Cardiac muscle cell (in vitro differentiated cells and primary cell): ENCODE data around the gene ALDH1L1. TPM values are rescaled to one million over a fixed set of nuclear protein-coding genes. Genes with fewer than 3 reads are reported as not detected.

Experiments
- DNase-seq, 2 donors: peaks; one replicate each; pipeline versions ENCODE4 v3.0.0 to v3.0.0-alpha.2; 2010 to 2017; ENCODE audit warnings: low read depth in 1 of 2, low spot score in 1 of 2
- H3K27ac ChIP-seq: fragments of 200-600 bp; sonication (generic); 2 replicates; pipeline ENCODE4 v1.5.1; 2016
- H3K27me3 ChIP-seq: fragments of 200-600 bp; sonication (generic); 2 replicates; pipeline ENCODE4 v1.6.0; 2016; ENCODE audit warnings: control low read depth
- H3K36me3 ChIP-seq: fragments of 200-600 bp; sonication (generic); 2 replicates; pipeline ENCODE4 v1.5.1; 2016; ENCODE audit warnings: control low read depth
- H3K4me1 ChIP-seq: fragments of 200-600 bp; sonication (generic); 2 replicates; pipeline ENCODE4 v1.8.1; 2017; ENCODE audit warnings: low read depth, mild to moderate bottlenecking, mixed run types
- H3K4me3 ChIP-seq: fragments of 200-600 bp; sonication (generic); 2 replicates; pipeline ENCODE4 v1.5.1; 2016; ENCODE audit warnings: mild to moderate bottlenecking
- H3K9me3 ChIP-seq: fragments of 200-600 bp; sonication (generic); 2 replicates; pipeline ENCODE4 v1.5.1; 2017; ENCODE audit warnings: low read depth, mild to moderate bottlenecking, control low read depth
- polyA plus RNA-seq: library from polyadenylated mRNA; unstranded; fragments of >200 nt; fragmentation: Nextera tagmentation; extraction: Ambion mirVana; gene quantifications from 2 replicates; pipeline ENCODE4 v1.2.1, GENCODE V29; 2016
- total RNA-seq: library from RNA; depleted of rRNA; stranded (reverse); fragments of >200 nt; gene quantifications from 2 replicates; pipeline ENCODE4 v1.2.3, GENCODE V29; 2016
- TF ChIP-seq, protein P1 (sequence below): IDR thresholded peaks from 2 replicates; pipeline ENCODE4 v1.5.1; 2012; ENCODE audit warnings: low read depth, mild to moderate bottlenecking, low read length

The ALDH1L1 gene
- total and polyA plus RNA-seq, 2 experiments from 2014 or later, result 0.98 to 2.6 TPM

DNA sequence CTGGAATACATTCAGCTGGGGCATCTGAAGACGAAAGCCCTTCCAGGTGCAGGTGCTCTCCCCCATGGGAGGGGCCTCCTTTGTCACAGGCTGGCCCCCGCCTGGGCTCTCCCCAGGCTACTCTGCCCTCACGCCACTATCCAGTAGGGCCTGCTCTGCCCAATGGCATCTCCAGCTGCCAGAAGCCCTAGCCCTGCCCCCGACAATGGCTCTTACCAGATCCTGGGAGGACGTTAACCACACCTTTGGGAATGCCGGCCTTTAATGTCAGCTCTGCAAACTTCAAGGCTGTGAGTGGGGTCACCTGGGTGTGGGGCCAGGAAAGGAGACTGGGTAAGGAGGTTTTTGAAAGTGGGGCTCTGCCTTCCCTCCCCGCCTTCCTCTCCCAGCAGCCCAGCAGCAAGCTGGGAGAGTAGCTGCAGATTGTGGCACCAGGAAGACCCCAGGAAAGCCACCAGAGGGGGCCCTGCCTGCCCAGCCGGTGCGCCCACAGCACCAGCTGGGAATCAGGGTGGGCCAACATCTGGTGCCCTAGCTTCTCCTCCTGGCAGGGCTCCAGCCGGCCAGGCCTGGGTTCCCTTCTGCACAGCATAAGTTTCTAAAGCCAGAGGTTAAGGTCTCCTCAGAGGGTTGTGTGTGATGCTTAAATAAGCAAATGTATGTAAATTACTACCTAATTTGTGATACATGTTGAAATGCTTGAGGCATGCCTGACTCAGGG, 56.1 kb downstream of the ALDH1L1 start:
- no peak overlapping the region for H3K4me3 ChIP-seq

DNA sequence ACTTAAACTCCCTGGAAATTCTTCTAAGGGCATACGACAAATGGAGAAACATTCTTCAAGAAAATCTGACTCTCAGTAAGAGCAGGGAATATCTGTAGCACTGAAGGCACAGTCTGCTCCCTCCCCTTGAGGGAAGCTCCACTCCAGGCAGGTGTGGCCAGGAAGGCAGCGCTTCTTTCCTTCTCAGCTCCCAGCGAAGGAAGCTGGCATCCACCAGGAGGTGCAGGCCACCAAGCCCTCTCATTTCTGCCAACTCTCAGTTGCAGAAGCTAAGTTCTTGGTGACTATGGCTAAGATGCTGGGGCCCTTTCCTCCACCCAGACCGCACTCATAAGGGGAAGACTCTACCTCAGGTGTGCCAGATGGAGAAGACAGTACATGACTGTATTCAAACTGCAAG, 58.8 kb downstream of the ALDH1L1 start:
- Histone ChIP-seq H3K27me3 (no peaks in the 10 kb centered on the region), H3K36me3 (no peaks in the 10 kb centered on the region), H3K27ac (no peak overlapping the region), H3K4me3 (no peak overlapping the region), H3K9me3 (no peaks in the 10 kb centered on the region), H3K4me1 (no peaks in the 10 kb centered on the region)
- TF ChIP-seq, protein P1, sequence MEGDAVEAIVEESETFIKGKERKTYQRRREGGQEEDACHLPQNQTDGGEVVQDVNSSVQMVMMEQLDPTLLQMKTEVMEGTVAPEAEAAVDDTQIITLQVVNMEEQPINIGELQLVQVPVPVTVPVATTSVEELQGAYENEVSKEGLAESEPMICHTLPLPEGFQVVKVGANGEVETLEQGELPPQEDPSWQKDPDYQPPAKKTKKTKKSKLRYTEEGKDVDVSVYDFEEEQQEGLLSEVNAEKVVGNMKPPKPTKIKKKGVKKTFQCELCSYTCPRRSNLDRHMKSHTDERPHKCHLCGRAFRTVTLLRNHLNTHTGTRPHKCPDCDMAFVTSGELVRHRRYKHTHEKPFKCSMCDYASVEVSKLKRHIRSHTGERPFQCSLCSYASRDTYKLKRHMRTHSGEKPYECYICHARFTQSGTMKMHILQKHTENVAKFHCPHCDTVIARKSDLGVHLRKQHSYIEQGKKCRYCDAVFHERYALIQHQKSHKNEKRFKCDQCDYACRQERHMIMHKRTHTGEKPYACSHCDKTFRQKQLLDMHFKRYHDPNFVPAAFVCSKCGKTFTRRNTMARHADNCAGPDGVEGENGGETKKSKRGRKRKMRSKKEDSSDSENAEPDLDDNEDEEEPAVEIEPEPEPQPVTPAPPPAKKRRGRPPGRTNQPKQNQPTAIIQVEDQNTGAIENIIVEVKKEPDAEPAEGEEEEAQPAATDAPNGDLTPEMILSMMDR, result no peak
- no peak for DNase-seq

More for the DNA sequence above, 56.1 kb downstream of the ALDH1L1 start:
- H3K4me1 ChIP-seq, result no peaks in the 10 kb centered on the region
- H3K27me3 ChIP-seq, result no peaks in the 10 kb centered on the region
- H3K27ac ChIP-seq, result no peak overlapping the region
- H3K9me3 ChIP-seq, result no peaks in the 10 kb centered on the region
- H3K36me3 ChIP-seq, result no peaks in the 10 kb centered on the region
- TF ChIP-seq, protein P1, result no peak
- no peak for DNase-seq

DNA sequence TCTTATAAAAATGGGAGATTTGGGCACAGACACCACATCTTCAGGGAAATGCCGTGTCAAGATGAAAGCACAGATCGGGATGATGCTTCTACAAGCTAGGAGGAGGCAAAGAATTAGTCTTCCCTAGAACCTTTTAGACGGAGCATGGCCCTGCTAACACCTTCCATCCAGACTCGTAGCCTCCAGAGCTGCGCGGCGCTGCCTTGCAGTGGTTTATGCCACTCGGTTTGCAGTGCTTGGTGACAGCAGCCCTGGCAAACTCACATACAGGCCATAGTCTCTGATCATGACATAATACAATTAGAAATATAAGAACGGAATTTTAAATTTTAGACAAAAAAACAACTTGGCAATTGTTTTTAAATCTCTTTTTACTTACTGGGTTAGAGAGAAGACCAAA, 59.3 kb downstream of the ALDH1L1 start:
- DNase-seq, result no peak
- TF ChIP-seq, protein P1, result no peak

DNA sequence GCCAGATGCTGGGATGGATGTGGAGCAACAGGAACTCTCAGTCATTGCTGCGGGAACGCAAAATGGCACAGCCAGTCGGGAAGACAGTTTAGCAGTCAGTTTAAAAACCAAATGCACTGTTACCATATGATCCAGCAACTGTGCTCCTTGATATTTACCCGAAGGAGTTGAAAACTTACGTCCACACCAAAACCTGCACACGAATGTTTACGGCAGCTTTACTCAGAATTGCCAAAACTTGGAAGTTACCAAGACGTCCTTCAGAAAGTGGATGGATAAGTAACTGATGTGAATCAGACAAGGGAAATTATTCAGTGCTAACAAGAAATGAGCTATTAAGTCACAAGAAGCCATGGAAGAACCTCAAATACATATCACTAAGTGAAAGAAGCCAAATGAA, 60.4 kb downstream of the ALDH1L1 start:
- TF ChIP-seq, protein P1, result no peak
- no peak overlapping the region for H3K4me3 ChIP-seq
- H3K27me3 ChIP-seq, result no peaks in the 10 kb centered on the region
- H3K9me3 ChIP-seq, result no peaks in the 10 kb centered on the region
- no peak for DNase-seq
- no peaks in the 10 kb centered on the region for H3K4me1 ChIP-seq
- H3K27ac ChIP-seq, result no peak overlapping the region
- no peaks in the 10 kb centered on the region for H3K36me3 ChIP-seq

More for the DNA sequence above, 59.3 kb downstream of the ALDH1L1 start:
- no peaks in the 10 kb centered on the region for H3K27me3 ChIP-seq
- no peak overlapping the region for H3K4me3 ChIP-seq
- H3K27ac ChIP-seq, result no peak overlapping the region
- H3K36me3 ChIP-seq, result no peaks in the 10 kb centered on the region
- no peaks in the 10 kb centered on the region for H3K9me3 ChIP-seq
- H3K4me1 ChIP-seq, result no peaks in the 10 kb centered on the region

DNA sequence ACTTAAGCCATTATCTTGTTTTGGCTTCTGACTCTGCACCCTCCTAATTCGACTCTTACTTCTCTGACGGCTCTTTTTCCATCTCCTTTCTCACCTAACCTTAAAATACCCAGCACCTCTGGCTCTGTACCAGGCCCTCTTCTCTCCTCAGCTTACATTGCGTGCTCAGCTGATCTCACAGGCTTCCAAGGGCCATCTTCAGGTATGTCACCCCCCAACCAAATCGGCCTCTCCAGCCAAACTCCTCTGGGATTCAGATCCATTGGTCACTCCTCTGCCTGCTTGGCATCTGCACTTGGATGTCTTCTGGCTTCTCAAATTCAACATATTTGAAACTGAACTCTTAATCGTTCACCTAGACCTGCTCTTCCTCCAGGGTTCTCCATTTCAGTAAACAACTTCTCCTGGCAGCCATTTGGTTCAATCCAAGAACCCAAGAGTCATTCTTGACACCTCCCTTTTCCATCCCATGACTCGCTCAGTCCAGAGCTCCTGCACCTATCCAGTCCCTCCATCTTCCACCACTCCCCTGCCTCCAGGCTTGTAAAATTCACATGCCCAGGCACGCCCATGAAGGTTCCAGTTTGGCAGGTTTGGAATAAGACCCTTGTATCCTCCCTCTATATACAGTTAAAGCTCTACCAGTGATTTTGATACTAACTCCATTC, 61.2 kb downstream of the ALDH1L1 start:
- TF ChIP-seq, protein P1, result no peak
- Histone ChIP-seq H3K4me3 (no peak overlapping the region), H3K27ac (no peak overlapping the region), H3K9me3 (no peaks in the 10 kb centered on the region), H3K36me3 (no peaks in the 10 kb centered on the region), H3K27me3 (no peaks in the 10 kb centered on the region), H3K4me1 (no peaks in the 10 kb centered on the region)
- DNase-seq, result no peak
